NOMO-1 treated with DMSO at 0.1 percent for 48 hours (cell line): Measurements from ENCODE around the gene CPE.
A peak's percentile ranks its signal among the peaks of the same experiment; 100 is the strongest.

Experiments used
- DNase-seq: peaks from one replicate; lab custom pipeline; 2025; ENCODE audit not compliant: unreplicated experiment; lab: John Stamatoyannopoulos, UW

Gene CPE

GRCh38 chr4:165364452-165365080 is 14.2 kb upstream of the CPE start:
- no peak for DNase-seq

DNA sequence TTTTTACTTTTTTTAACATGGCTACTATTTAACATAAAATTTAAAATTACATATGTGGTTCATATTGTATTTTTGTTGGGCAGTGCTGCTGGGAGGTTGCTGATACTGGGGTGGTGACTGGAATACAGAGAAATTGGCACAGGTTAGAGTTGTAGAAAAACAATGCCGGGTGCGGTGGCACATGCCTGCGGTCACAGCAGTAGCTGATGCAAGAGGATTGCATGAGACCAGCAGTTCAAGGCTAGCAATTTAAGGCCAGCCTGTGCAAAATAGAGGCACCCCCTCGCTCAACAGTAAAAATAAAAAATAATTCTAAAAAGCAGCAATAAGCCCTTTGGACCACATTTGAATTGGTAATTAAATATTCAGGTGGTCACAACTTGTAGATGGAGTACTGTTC is 11.8 kb upstream of the CPE start:
- DNase-seq = no peak

- no peak for DNase-seq
Measured at GRCh38 chr4:165368114-165368513, 10.7 kb upstream of the CPE start.

- no peak for DNase-seq
Measured at GRCh38 chr4:165368567-165368966, 10.2 kb upstream of the CPE start.

GRCh38 chr4:165369522-165369921 is 9.3 kb upstream of the CPE start:
- DNase-seq = peak; percentile 56

- no peak for DNase-seq
Measured at GRCh38 chr4:165370530-165370929, 8.3 kb upstream of the CPE start.

GRCh38 chr4:165375465-165375864 is 3.3 kb upstream of the CPE start:
- DNase-seq = no peak

DNA sequence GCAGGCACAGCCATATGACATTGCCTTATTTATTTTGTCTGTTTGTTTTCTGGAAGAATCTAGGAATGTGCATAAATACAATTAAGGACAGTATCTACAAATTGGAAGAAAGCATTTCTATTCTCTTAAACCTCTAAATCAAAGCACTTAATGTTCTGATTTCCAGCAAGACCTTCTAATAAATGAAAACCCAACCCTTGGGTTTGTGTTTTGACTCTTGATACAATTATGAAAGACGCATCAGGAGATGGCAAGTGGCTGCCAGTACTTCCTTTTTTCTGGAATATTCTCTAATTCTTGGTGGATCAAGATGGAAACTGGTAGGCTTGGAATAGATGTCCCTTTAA is 437 bp upstream of the CPE start:
- DNase-seq = no peak

GRCh38 chr4:165379678-165380064 is 863 bp downstream of the CPE start:
- no peak for DNase-seq

DNA sequence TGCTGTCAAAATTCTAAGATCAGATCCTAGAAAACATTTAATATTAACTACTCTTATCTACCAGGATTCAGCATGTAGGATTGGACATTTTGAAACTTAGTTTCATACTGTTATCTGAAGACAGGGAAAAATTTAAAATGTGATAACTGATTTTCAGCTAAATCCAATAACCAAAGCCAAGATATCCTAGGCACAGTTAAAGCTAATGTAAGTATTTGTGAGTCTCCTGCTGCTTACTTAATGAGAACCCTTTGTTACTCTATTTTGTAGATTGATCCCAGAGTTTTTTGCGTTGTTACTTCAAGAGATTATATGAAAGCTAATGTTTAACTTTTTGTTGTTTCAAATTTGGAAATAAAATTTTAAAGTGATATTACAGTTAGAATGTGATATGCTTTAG is 2.0 kb downstream of the CPE start:
- no peak for DNase-seq

- DNase-seq = no peak
Measured at GRCh38 chr4:165381821-165382373, 3.1 kb downstream of the CPE start.

- DNase-seq = no peak
Measured at GRCh38 chr4:165382640-165383039, 3.8 kb downstream of the CPE start.

DNA sequence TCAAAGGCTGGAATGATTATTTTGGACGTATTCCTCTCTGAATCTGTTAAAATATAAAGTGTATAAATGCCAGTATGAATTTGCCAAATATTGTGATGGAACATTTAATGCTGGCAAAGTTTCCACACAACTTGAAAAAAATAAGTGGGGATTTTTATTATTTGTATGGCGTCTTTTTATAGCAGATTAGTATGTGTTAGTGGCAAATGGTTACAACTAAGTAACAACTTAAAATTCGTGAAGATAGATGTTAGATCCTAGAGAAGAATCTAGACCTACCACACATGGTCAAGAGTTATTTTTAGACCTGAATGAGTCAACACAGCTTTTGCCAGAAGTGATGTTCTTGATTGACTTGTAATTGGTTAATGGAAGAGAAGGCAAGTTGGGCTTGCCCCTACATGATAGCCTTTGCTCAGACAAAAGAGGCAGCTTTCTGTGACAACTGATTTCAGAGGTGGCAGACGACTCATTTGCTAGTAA is 4.8 kb downstream of the CPE start:
- no peak for DNase-seq

- DNase-seq = no peak
Measured at GRCh38 chr4:165384186-165384585, 5.4 kb downstream of the CPE start.

- no peak for DNase-seq
Measured at GRCh38 chr4:165384598-165384997, 5.8 kb downstream of the CPE start.

GRCh38 chr4:165385126-165385525 is 6.3 kb downstream of the CPE start:
- DNase-seq = no peak

GRCh38 chr4:165386328-165386727 is 7.5 kb downstream of the CPE start:
- DNase-seq = no peak

GRCh38 chr4:165388756-165389155 is 9.9 kb downstream of the CPE start:
- no peak for DNase-seq

DNA sequence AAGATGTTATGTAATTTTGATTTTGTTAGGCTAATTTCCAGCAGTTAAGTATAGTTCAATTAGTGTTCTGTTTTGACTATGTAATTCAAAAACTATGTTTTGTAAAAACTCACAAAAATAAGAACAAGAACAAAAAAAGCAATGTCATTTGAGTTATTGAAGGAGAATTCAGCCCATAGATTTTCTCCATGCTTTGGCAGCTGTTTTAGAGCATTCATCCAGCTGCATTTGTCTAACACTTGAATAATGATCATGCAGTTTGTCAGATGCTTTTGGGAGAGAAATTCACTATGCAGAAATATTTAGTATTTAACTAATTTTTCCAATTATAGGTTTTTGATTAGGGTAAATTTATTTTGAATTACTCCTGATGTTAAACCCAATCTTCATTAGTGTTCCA is 14.2 kb downstream of the CPE start:
- DNase-seq = no peak

GRCh38 chr4:165393704-165394103 is 14.9 kb downstream of the CPE start:
- DNase-seq = no peak

GRCh38 chr4:165394275-165394674 is 15.5 kb downstream of the CPE start:
- no peak for DNase-seq

GRCh38 chr4:165398570-165398969 is 19.8 kb downstream of the CPE start:
- no peak for DNase-seq

DNA sequence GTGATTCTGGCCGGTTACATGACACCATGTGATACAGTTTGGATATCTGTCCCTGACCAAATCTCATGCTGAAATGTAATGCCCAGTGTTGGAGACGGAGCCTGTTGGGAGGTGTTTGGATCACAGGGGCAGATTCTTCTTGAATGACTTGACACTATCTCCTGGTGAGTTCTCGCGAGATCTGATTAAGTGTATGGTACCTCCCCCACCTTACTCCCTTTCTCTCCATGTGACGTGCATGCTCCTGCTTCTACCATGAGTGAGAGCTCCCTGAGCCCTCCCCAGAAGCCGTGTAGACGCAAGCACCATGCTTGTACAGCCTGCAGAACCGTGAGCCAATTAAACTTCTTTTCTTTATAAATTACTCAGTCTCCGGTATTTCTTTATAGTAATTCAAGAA is 23.6 kb downstream of the CPE start:
- DNase-seq = no peak
